ENCODE results near the gene GATAD2A.
A peak's percentile ranks its signal among the peaks of the same experiment; 100 is the strongest.
"Not testable (repeated sequence)": the region's sequence is repeated elsewhere in the genome, so short reads cannot be mapped to it uniquely, and the experiment has no call there.

Gene GATAD2A

GRCh38 chr19:19388568-19389555 lies 16.6 kb upstream of the GATAD2A start:
- DNase-seq, result no peak

GRCh38 chr19:19389683-19390082 lies 15.8 kb upstream of the GATAD2A start:
- not testable (repeated sequence) for DNase-seq

GRCh38 chr19:19394333-19394732 lies 11.1 kb upstream of the GATAD2A start:
- DNase-seq, result not testable (repeated sequence)

- no peak for DNase-seq
Observed at GRCh38 chr19:19399733-19400433, 5.6 kb upstream of the GATAD2A start.

GRCh38 chr19:19402656-19403372 lies 2.7 kb upstream of the GATAD2A start:
- no peak for DNase-seq

- no peak for DNase-seq
Observed at GRCh38 chr19:19403373-19403901, 2.0 kb upstream of the GATAD2A start.

- DNase-seq, result peak; percentile 10
Observed at GRCh38 chr19:19405971-19406877, 749 bp downstream of the GATAD2A start.

- no peak for DNase-seq
Observed at GRCh38 chr19:19406878-19407632, 1.6 kb downstream of the GATAD2A start.

- DNase-seq, result no peak
Observed at GRCh38 chr19:19407633-19407930, 2.1 kb downstream of the GATAD2A start.

GRCh38 chr19:19409205-19409604 lies 3.7 kb downstream of the GATAD2A start:
- DNase-seq, result no peak

- no peak for DNase-seq
Observed at GRCh38 chr19:19409631-19410030, 4.2 kb downstream of the GATAD2A start.

- DNase-seq, result no peak
Observed at GRCh38 chr19:19410553-19411550, 5.4 kb downstream of the GATAD2A start.

GRCh38 chr19:19416280-19416679 lies 10.8 kb downstream of the GATAD2A start:
- DNase-seq, result no peak

GRCh38 chr19:19417046-19417445 lies 11.6 kb downstream of the GATAD2A start:
- DNase-seq, result no peak

GRCh38 chr19:19417628-19418245 lies 12.3 kb downstream of the GATAD2A start:
- no peak for DNase-seq

GRCh38 chr19:19418555-19419260 lies 13.2 kb downstream of the GATAD2A start:
- DNase-seq, result no peak

- DNase-seq, result no peak
Observed at GRCh38 chr19:19420570-19421298, 15.3 kb downstream of the GATAD2A start.

GRCh38 chr19:19421299-19421696 lies 15.8 kb downstream of the GATAD2A start:
- no peak for DNase-seq
